Left colon (tissue), 2 donors: Measurements from ENCODE around the gene TPD52L1. TPM values are rescaled to one million over a fixed set of nuclear protein-coding genes. Genes with fewer than 3 reads are reported as not detected.

Experiments used
- ATAC-seq: fragments of 200-7000 bp; cut with Tn5 transposase; one replicate; pipeline ENCODE4 v1.9.1; 2020; ENCODE audit warnings: mild to moderate bottlenecking, moderate library complexity
- DNase-seq, 2 donors: peaks; one replicate each; pipeline ENCODE4 v3.0.0-alpha.2; 2020
- intact Hi-C, 2 donors: fragments of 100-400 bp; cut with DNase I in 1 of 2; cut with micrococcal nuclease in 1 of 2; formaldehyde crosslinking; loops; one replicate each; pipeline versions ENCODE4 v1.11.2 to v1.14.0; 2022; cut with DNase I, micrococcal nuclease
- total RNA-seq, 2 donors: library from RNA; stranded (reverse); fragmentation: NEBNext Ultra II Directional; extraction: Animal tissue kit (Norgen Biotek cat#: 25700); gene quantifications; one replicate each; pipeline ENCODE4 v1.2.1, GENCODE V29; 2021
- donor health status: DM: no; HTN: no; CAD: no.
- donor health status: DM: yes; HTN: yes; CAD: no.

Gene TPD52L1
- total RNA-seq, 2 donors from 2014 or later: 11.4 to 15.8 TPM

- intact Hi-C loops: loop anchor here in 1 of 2 donors (5.0 to 10.0 kb wide), 2 partner anchors 470 to 668 kb away; no protein-coding TSS in a partner anchor
- DNase-seq (no peak), ATAC-seq (peak; percentile 93)
Measured at GRCh38 chr6:125307150-125307838, 153.7 kb downstream of the TPD52L1 start.

- DNase-seq (no peak), ATAC-seq (peak; percentile 41)
- intact Hi-C loops: loop anchor here in 1 of 2 donors (5.0 to 10.0 kb wide), 2 partner anchors 469 to 667 kb away; no protein-coding TSS in a partner anchor
Measured at GRCh38 chr6:125307964-125308615, 154.5 kb downstream of the TPD52L1 start.

- intact Hi-C loops: loop anchor here (5.0 to 10.0 kb wide), 2 partner anchors 454 to 456 kb away; no protein-coding TSS in a partner anchor
- DNase-seq: no peak
- peak; percentile 74 for ATAC-seq
Measured at GRCh38 chr6:125310994-125311649, 157.5 kb downstream of the TPD52L1 start.

- intact Hi-C loops: loop anchor here (5.0 to 10.0 kb wide), 2 partner anchors 452 to 455 kb away; no protein-coding TSS in a partner anchor
- no peak for ATAC-seq
- DNase-seq: no peak
Measured at GRCh38 chr6:125312478-125312877, 158.9 kb downstream of the TPD52L1 start.

- DNase-seq: no peak
- intact Hi-C loops: loop anchor here (5.0 to 10.0 kb wide), 2 partner anchors 452 to 454 kb away; no protein-coding TSS in a partner anchor
- ATAC-seq: no peak
Measured at GRCh38 chr6:125312950-125313349, 159.4 kb downstream of the TPD52L1 start.

Other genes with a start within 250 kb of the TPD52L1 start
- gene RNF217, start 191.3 kb upstream of the TPD52L1 start, total RNA-seq: 10 to 100 TPM in 1 of 2 donors, 1 to 10 TPM in 1; 8.6 to 15.5 TPM
- 10 to 100 TPM; 40.7 to 45.6 TPM for gene HDDC2, start 148.2 kb downstream of the TPD52L1 start, total RNA-seq